ENCODE results near the gene ZNF12.
"Not testable (repeated sequence)": the region's sequence is repeated elsewhere in the genome, so short reads cannot be mapped to it uniquely, and the experiment has no call there.

DNA sequence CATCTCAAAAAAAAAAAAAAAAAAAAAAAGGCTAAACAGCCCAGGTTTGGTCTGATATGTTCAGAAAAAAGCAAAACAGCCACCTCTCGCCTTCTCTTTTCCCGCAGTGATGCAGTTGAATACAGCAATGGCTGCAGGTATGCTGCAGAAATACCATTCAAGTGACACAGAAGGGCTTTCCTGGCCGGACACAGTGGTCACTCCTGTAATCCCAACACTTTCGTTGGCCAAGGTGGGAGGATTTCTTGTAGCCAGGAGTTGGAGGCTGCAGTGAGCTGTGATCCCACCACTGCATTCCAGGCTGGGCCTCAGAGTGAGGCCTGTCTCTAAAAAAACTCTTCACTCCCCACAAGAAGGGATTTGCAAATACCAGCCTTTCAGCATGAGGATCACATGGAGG is 17.6 kb upstream of the ZNF12 start:
- TF ChIP-seq POLR2AphosphoS5 (IDR thresholded peaks at IDR 0.05; ENCODE audit: borderline replicate concordance, low read depth, low read length); EZH2 (IDR thresholded peaks at IDR 0.05): not testable (repeated sequence)
